Psoas muscle (tissue), 8 donors: ENCODE measurements around the gene PAQR3. TPM values are rescaled to one million over a fixed set of nuclear protein-coding genes. Genes with fewer than 3 reads are reported as not detected.
"Not testable (repeated sequence)": the region's sequence is repeated elsewhere in the genome, so short reads cannot be mapped to it uniquely, and the experiment has no call there.

Experiments
- ATAC-seq, 4 donors: fragments of 200-7000 bp; cut with Tn5 transposase; one replicate each; pipeline ENCODE4 v1.9.1; 2020; ENCODE audit warnings: moderate library complexity in 3 of 4, mild to moderate bottlenecking in 2 of 4
- DNase-seq, 2 donors: peaks; one replicate each; pipeline ENCODE4 v3.0.0-alpha.2; 2020
- H3K27ac ChIP-seq: fragments of 200-600 bp; one replicate; pipeline ENCODE4 v1.8.0; 2022
- H3K27me3 ChIP-seq, 3 donors: fragments of 200-600 bp in 1 of 3; one replicate each; pipeline versions ENCODE4 v1.6.1 to v1.8.0; 2013 to 2022; ENCODE audit warnings: low read length in 2 of 3, mild to moderate bottlenecking in 2 of 3, moderate library complexity in 1 of 3; ENCODE audit not compliant: insufficient read depth in 3 of 3
- H3K36me3 ChIP-seq, 2 donors: fragments of 200-600 bp in 1 of 2; one replicate each; pipeline versions ENCODE4 v1.6.1 to v1.8.0; 2013 to 2022; ENCODE audit warnings: low read depth in 1 of 2, mild to moderate bottlenecking in 1 of 2, moderate library complexity in 1 of 2; ENCODE audit not compliant: insufficient read depth in 1 of 2
- H3K4me1 ChIP-seq: fragments of 200-600 bp; one replicate; pipeline ENCODE4 v1.8.0; 2022
- H3K4me3 ChIP-seq: fragments of 200-600 bp; one replicate; pipeline ENCODE4 v1.8.0; 2022; ENCODE audit warnings: mild to moderate bottlenecking
- H3K9me3 ChIP-seq: fragments of 200-600 bp; one replicate; pipeline ENCODE4 v1.8.0; 2022
- CTCF ChIP-seq: fragments of 200-600 bp; IDR thresholded peaks from one replicate; pipeline ENCODE4 v1.8.0; 2022; ENCODE audit warnings: antibody characterized with exemption
- WGBS, 3 donors: extraction: QIAGEN DNeasy Blood & Tissue Kit; methylation state at CpG; one replicate each; pipeline versions ENCODE4 v1.1.6 to v1.1.7; 2013; 5-methylcytosine and 5-hydroxymethylcytosine counted together
- intact Hi-C, 2 donors: fragments of 100-400 bp; cut with DNase I; formaldehyde crosslinking; loops; one replicate each; pipeline versions ENCODE4 v1.11.0 to v1.14.2; 2022
- polyA plus RNA-seq, 3 donors: library from polyadenylated mRNA; stranded (reverse); fragments of 200-250 nt; gene quantifications; one replicate each; pipeline ENCODE4 v1.2.3, GENCODE V29; 2013
- total RNA-seq, 4 donors: library from RNA; stranded (reverse); fragmentation: NEBNext Ultra II Directional in 2 of 4; extraction: Animal tissue kit (Norgen Biotek cat#: 25700) in 2 of 4; gene quantifications; one replicate each; pipeline versions ENCODE4 v1.2.1 to v1.2.4, GENCODE V29; 2021 to 2023
- donor health status: healthy with polysubstance abuse.
- donor health status: DM: no; HTN: no; CAD: no; lungs with moderate emphysema.
- donor health status: Bipolar disorder and iron deficiency.
- donor health status: healthy.
- donor health status: DM: yes; HTN: yes; CAD: no.
- donor health status: DM: no; HTN: no; CAD: no.
- donor health status: DM: no; HTN: no; CAD: no.
- donor health status: DM: yes; HTN: yes; CAD: no.

Gene PAQR3
- total and polyA plus RNA-seq, 7 donors, result 3.9 to 10.7 (median 6.1) TPM

GRCh38 chr4:78870056-78870455 lies 69.2 kb downstream of the PAQR3 start:
- Histone ChIP-seq H3K27ac (no peak overlapping the region), H3K27me3 (no peaks in the 10 kb centered on the region), H3K36me3 (peaks cover 9 to 77% of the 10 kb centered on the region in 2 donors), H3K4me1 (no peaks in the 10 kb centered on the region), H3K4me3 (no peak overlapping the region), H3K9me3 (no peaks in the 10 kb centered on the region)
- DNase-seq (no peak), ATAC-seq (no peak)
- TF ChIP-seq CTCF, result no peak
- intact Hi-C loops, result no loop called here

- not testable (repeated sequence) for H3K27ac ChIP-seq, H3K4me1 ChIP-seq, H3K27me3 ChIP-seq, H3K4me3 ChIP-seq, H3K9me3 ChIP-seq, ATAC-seq, DNase-seq
- intact Hi-C loops, result loop anchor here in 1 of 2 donors (10.0 kb wide), 1 partner anchor 914 kb away; no protein-coding TSS in a partner anchor
- WGBS, 3 donors, result 94 to 97% (median 94%) methylated on average over 5 of the region's 5 CpGs
- peaks cover 9 to 63% of the 10 kb centered on the region in 2 donors for H3K36me3 ChIP-seq
These were observed 70.5 kb downstream of the PAQR3 start for GRCh38 chr4:78868712-78869111.

GRCh38 chr4:78865451-78865850 lies 73.8 kb downstream of the PAQR3 start:
- DNase-seq, result no peak
- peaks cover 0 to 46% of the 10 kb centered on the region in 2 donors for H3K36me3 ChIP-seq
- intact Hi-C loops, result loop anchor here in 1 of 2 donors (10.0 kb wide), 1 partner anchor 911 kb away; no protein-coding TSS in a partner anchor
- ATAC-seq, result no peak
- no peaks in the 10 kb centered on the region for H3K27me3 ChIP-seq
- no peak overlapping the region for H3K27ac ChIP-seq
- H3K4me1 ChIP-seq, result no peaks in the 10 kb centered on the region
- TF ChIP-seq CTCF, result no peak
- H3K4me3 ChIP-seq, result no peak overlapping the region
- 89 to 97% (median 97%) methylated on average over 2 of the region's 2 CpGs for WGBS, 3 donors
- H3K9me3 ChIP-seq, result no peaks in the 10 kb centered on the region

GRCh38 chr4:78864405-78865024 lies 74.7 kb downstream of the PAQR3 start:
- Histone ChIP-seq H3K36me3 (peaks cover 0 to 55% of the 10 kb centered on the region in 2 donors), H3K4me3 (no peak overlapping the region), H3K9me3 (no peaks in the 10 kb centered on the region), H3K27me3 (no peaks in the 10 kb centered on the region), H3K27ac (no peak overlapping the region), H3K4me1 (no peaks in the 10 kb centered on the region)
- DNase-seq, result no peak
- 32 to 33% (median 32%) methylated on average over 3 of the region's 3 CpGs for WGBS, 3 donors
- intact Hi-C loops, result loop anchor here (5.0 to 10.0 kb wide), 3 partner anchors 87 to 910 kb away; partner anchors contain the start of gene BMP2K (in 2 of the 2)
- peak; percentile 86 for TF ChIP-seq CTCF
- peak; percentile 60 to 87 (median 76) for ATAC-seq

GRCh38 chr4:78863991-78864390 lies 75.2 kb downstream of the PAQR3 start:
- no peak overlapping the region for H3K27ac ChIP-seq
- H3K9me3 ChIP-seq, result no peaks in the 10 kb centered on the region
- intact Hi-C loops, result loop anchor here (2.0 to 10.0 kb wide), 4 partner anchors 87 to 909 kb away; partner anchors contain the start of gene BMP2K (in 2 of the 2)
- TF ChIP-seq CTCF, result no peak
- WGBS, 3 donors, result 62 to 81% (median 71%) methylated on average over 2 of the region's 2 CpGs
- ATAC-seq (peak in 2 of 4 donors; percentile 36 to 37), DNase-seq (no peak)
- no peaks in the 10 kb centered on the region for H3K4me1 ChIP-seq
- H3K4me3 ChIP-seq, result no peak overlapping the region
- H3K27me3 ChIP-seq, result no peaks in the 10 kb centered on the region
- H3K36me3 ChIP-seq, result peaks cover 0 to 55% of the 10 kb centered on the region in 2 donors
